GM12892 (cell line): Measurements from ENCODE around the gene FAM20C.

Experiments
- POLR2A ChIP-seq: IDR thresholded peaks from 2 replicates; pipeline ENCODE4 v1.6.1; 2011; ENCODE audit warnings: low read depth, low read length, control low read depth
- TAF1 ChIP-seq: IDR thresholded peaks from 2 replicates; pipeline ENCODE4 v1.6.1; 2011; ENCODE audit warnings: low read depth, mild to moderate bottlenecking, control low read depth, low read length, borderline replicate concordance

DNA sequence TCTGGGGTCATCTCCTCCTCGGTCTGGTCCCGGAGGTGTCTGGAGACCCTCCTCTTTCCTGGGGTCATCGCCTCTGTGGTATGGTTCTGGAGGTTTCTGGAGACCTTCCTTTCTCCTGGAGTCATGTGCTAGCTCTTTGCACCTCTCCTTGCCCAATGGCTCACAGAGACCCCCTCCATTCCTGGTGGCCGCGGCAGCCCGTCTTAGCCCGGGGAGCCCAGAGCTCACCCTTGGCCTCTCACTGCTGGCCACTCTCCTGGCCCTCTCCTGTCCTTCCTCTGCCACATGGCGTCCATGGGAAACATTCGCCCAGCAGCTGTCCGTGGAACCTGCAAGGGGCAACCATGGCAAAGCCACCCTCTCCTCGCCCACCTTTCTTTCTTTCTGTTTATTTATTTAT, 77.3 kb downstream of the FAM20C start:
- TF ChIP-seq POLR2A (no peak), TAF1 (no peak)
